Esophagus muscularis mucosa (tissue), 4 donors: Measurements from ENCODE around the gene KLRG1. TPM values are rescaled to one million over a fixed set of nuclear protein-coding genes. Genes with fewer than 3 reads are reported as not detected.

ENCODE experiments used
- DNase-seq: peaks from one replicate; pipeline ENCODE4 v3.0.0-alpha.2; 2017; ENCODE audit errors: extremely low spot score
- H3K27ac ChIP-seq, 4 donors: fragments of 200-600 bp; sonication (generic); replicated peaks in 1 of 4; 1 replicate in 3 of 4; 2 replicates in 1 of 4; pipeline ENCODE4 v1.5.1; 2016 to 2019; ENCODE audit warnings: mild to moderate bottlenecking in 1 of 4
- H3K27me3 ChIP-seq, 4 donors: fragments of 200-600 bp; sonication (generic); one replicate each; pipeline versions ENCODE4 v1.5.1 to v1.6.0; 2016 to 2019
- H3K36me3 ChIP-seq, 4 donors: fragments of 200-600 bp; sonication (generic); one replicate each; pipeline ENCODE4 v1.5.1; 2016 to 2019
- H3K4me1 ChIP-seq, 4 donors: fragments of 200-600 bp; sonication (generic); one replicate each; pipeline ENCODE4 v1.5.1; 2016 to 2019
- H3K4me3 ChIP-seq, 4 donors: fragments of 200-600 bp; sonication (generic); 1 replicate in 2 of 4; 2 replicates in 2 of 4; pipeline ENCODE4 v1.5.1; 2016 to 2019; ENCODE audit warnings: mild to moderate bottlenecking in 4 of 4, moderate library complexity in 1 of 4
- H3K9me3 ChIP-seq, 4 donors: fragments of 200-600 bp; sonication (generic); 1 replicate in 3 of 4; 2 replicates in 1 of 4; pipeline ENCODE4 v1.5.1; 2016 to 2019
- CTCF ChIP-seq, 3 experiments: fragments of 200-600 bp in 2 of 3; fragments of 450-650 bp in 1 of 3; sonication (generic) in 2 of 3; IDR thresholded peaks; one replicate each; pipeline ENCODE4 v1.5.1; 2017 to 2019; ENCODE audit warnings: antibody characterized with exemption in 3 of 3, mild to moderate bottlenecking in 2 of 3, moderate library complexity in 1 of 3
- EP300 ChIP-seq: sonication (generic); formaldehyde crosslinking; IDR thresholded peaks from one replicate; pipeline ENCODE4 v1.6.1; 2017; ENCODE audit warnings: antibody characterized with exemption
- POLR2A ChIP-seq: fragments of 450-650 bp; IDR thresholded peaks from one replicate; pipeline ENCODE4 v1.6.1; 2017; ENCODE audit warnings: antibody characterized with exemption, moderate library complexity, mild to moderate bottlenecking, low read depth
- POLR2AphosphoS5 ChIP-seq, 2 donors: sonication (generic); formaldehyde crosslinking; IDR thresholded peaks; one replicate each; pipeline ENCODE4 v1.6.1; 2017; ENCODE audit warnings: antibody characterized with exemption in 2 of 2
- WGBS: methylation state at CpG from one replicate; pipeline ENCODE4 v1.1.5; 2018; 5-methylcytosine and 5-hydroxymethylcytosine counted together
- intact Hi-C: fragments of 100-400 bp; cut with DNase I; formaldehyde crosslinking; loops from one replicate; pipeline ENCODE4 v1.15.1; 2023
- total RNA-seq, 4 donors: library from RNA; depleted of rRNA; stranded (reverse); fragments of >200 nt; gene quantifications; one replicate each; pipeline versions ENCODE4 v1.1.0 to v1.2.1, GENCODE V29; 2016

Gene KLRG1
- total RNA-seq, 4 donors from 2014 or later, result 1.5 to 2.2 (median 1.8) TPM

GRCh38 chr12:8951744-8952143, 37.6 kb upstream of the KLRG1 start:
- Histone ChIP-seq H3K27ac (no peak overlapping the region), H3K4me3 (no peak overlapping the region), H3K4me1 (peaks cover 22 to 33% (median 30%) of the 10 kb centered on the region in 4 donors), H3K9me3 (no peaks in the 10 kb centered on the region), H3K36me3 (peaks cover 0 to 6% (median 0%) of the 10 kb centered on the region in 4 donors), H3K27me3 (no peaks in the 10 kb centered on the region)
- 70% methylated on average over 1 of the region's 1 CpG for WGBS
- DNase-seq, result no peak
- intact Hi-C loops, result loop anchor here (5.0 kb wide), 1 partner anchor 86 kb away; no protein-coding TSS in a partner anchor
- TF ChIP-seq EP300 (no peak), CTCF (IDR thresholded peaks at IDR 0.05) (no peak), POLR2A (no peak), POLR2AphosphoS5 (IDR thresholded peaks at IDR 0.05) (no peak)

- H3K27me3 ChIP-seq, result no peaks in the 10 kb centered on the region
- intact Hi-C loops, result loop anchor here (5.0 kb wide), 1 partner anchor 83 kb away; no protein-coding TSS in a partner anchor
- WGBS, result 90% methylated on average over 8 of the region's 8 CpGs
- H3K36me3 ChIP-seq, result peaks cover 0 to 6% (median 0%) of the 10 kb centered on the region in 4 donors
- H3K27ac ChIP-seq, result no peak overlapping the region
- TF ChIP-seq POLR2A (no peak), CTCF (IDR thresholded peaks at IDR 0.05) (no peak), POLR2AphosphoS5 (IDR thresholded peaks at IDR 0.05) (no peak), EP300 (no peak)
- H3K4me1 ChIP-seq, result peaks cover 8 to 11% (median 10%) of the 10 kb centered on the region in 4 donors
- H3K9me3 ChIP-seq, result no peaks in the 10 kb centered on the region
- no peak for DNase-seq
- H3K4me3 ChIP-seq, result no peak overlapping the region
Measured at GRCh38 chr12:8953773-8954402, 35.5 kb upstream of the KLRG1 start.

- H3K27me3 ChIP-seq, result no peaks in the 10 kb centered on the region
- peaks cover 2 to 6% (median 3%) of the 10 kb centered on the region in 4 donors for H3K4me1 ChIP-seq
- intact Hi-C loops, result no loop called here
- TF ChIP-seq EP300 (no peak), CTCF (IDR thresholded peaks at IDR 0.05) (no peak), POLR2AphosphoS5 (IDR thresholded peaks at IDR 0.05) (no peak), POLR2A (no peak)
- no peaks in the 10 kb centered on the region for H3K9me3 ChIP-seq
- no peak overlapping the region for H3K4me3 ChIP-seq
- DNase-seq, result no peak
- no peak overlapping the region for H3K27ac ChIP-seq
- H3K36me3 ChIP-seq, result peaks cover 0 to 6% (median 0%) of the 10 kb centered on the region in 4 donors
- WGBS, result 97% methylated on average over 15 of the region's 15 CpGs
Measured at GRCh38 chr12:8956073-8956472, 33.3 kb upstream of the KLRG1 start.

- no peaks in the 10 kb centered on the region for H3K4me1 ChIP-seq
- DNase-seq, result no peak
- intact Hi-C loops, result no loop called here
- 91% methylated on average over 7 of the region's 7 CpGs for WGBS
- H3K9me3 ChIP-seq, result no peaks in the 10 kb centered on the region
- no peak overlapping the region for H3K27ac ChIP-seq
- H3K27me3 ChIP-seq, result no peaks in the 10 kb centered on the region
- H3K36me3 ChIP-seq, result peaks cover 0 to 6% (median 0%) of the 10 kb centered on the region in 4 donors
- no peak for TF ChIP-seq EP300
- no peak overlapping the region for H3K4me3 ChIP-seq
Measured at GRCh38 chr12:8956772-8957171, 32.6 kb upstream of the KLRG1 start.

- H3K27me3 ChIP-seq, result no peaks in the 10 kb centered on the region
- H3K9me3 ChIP-seq, result no peaks in the 10 kb centered on the region
- DNase-seq, result no peak
- H3K4me1 ChIP-seq, result no peaks in the 10 kb centered on the region
- WGBS, result 79% methylated on average over 4 of the region's 4 CpGs
- H3K36me3 ChIP-seq, result peaks cover 0 to 6% (median 0%) of the 10 kb centered on the region in 4 donors
- H3K27ac ChIP-seq, result no peak overlapping the region
- no peak overlapping the region for H3K4me3 ChIP-seq
- intact Hi-C loops, result no loop called here
- TF ChIP-seq CTCF (IDR thresholded peaks at IDR 0.05), result no peak
- TF ChIP-seq POLR2AphosphoS5 (IDR thresholded peaks at IDR 0.05), result no peak
- no peak for TF ChIP-seq POLR2A
- no peak for TF ChIP-seq EP300
Measured at GRCh38 chr12:8957561-8957960, 31.8 kb upstream of the KLRG1 start.
